HG02970 (cell line): Measurements from ENCODE around the gene CST7.

Experiments used
- ATAC-seq: cut with Tn5 transposase; IDR thresholded peaks from one replicate; pipeline ENCODE4 v1.9.1; 2021; ENCODE audit warnings: mild to moderate bottlenecking, moderate library complexity, moderate number of reproducible peaks; ENCODE audit not compliant: unreplicated experiment, low FRiP score

CST7 gene

GRCh38 chr20:24962510-24962909, 13.4 kb downstream of the CST7 start:
- ATAC-seq, result no peak

DNA sequence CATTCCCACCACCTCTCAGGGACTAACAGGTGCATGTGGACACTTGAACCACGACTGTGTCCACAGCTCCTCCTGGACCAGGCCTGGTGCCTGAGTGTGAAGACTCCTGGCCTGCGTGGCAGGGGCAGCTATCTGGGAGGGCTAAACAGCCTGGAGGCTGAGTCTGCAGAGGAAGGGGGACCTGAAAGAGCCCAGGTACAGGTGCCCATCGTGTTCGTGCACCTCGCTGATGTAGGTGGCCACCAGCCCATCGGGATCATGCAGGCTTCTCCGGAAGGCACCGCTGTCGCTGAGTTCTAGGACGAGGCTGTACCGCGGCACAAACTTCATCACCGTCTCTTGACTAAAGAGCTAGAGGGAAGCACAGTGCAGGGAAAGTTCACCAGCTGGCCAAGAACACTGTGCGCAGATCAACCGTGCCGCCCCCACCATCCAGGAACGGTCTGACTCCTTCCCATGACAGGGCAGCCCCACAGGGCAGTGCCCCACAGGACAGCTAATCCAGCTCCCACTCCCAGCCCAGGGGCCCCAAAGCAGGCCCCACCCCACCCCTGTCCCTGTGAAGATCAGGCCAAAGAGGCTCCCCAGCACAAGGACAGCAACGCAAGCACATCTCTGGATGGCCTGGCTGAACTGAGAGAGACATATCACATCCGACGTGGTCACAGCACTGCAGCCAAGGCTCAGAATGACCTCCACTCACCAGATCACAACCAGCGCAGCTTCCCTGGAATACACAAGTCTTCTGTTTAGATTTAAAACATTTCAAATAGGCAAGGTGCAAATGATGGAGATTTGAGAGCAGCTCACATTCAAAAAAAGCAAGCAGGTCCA, 14.8 kb downstream of the CST7 start:
- ATAC-seq, result no peak

DNA sequence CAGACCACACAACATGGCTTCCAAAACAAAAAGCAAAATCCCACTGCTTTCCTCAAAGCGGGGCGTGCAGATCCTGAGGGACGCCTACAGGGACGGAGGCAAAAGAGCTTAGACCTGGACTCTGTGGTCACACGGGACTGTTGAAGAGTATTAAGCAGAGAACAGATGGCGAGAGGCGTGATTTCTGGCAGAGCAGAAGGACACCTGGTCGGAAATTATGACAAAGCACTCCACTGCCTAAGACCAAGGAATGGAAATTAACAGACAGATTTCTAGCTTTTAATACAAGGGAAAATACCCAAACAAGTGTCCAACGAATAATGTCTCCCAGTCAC, 15.4 kb downstream of the CST7 start:
- no peak for ATAC-seq

- ATAC-seq, result no peak
Measured at GRCh38 chr20:24965065-24965919, 16.2 kb downstream of the CST7 start.

DNA sequence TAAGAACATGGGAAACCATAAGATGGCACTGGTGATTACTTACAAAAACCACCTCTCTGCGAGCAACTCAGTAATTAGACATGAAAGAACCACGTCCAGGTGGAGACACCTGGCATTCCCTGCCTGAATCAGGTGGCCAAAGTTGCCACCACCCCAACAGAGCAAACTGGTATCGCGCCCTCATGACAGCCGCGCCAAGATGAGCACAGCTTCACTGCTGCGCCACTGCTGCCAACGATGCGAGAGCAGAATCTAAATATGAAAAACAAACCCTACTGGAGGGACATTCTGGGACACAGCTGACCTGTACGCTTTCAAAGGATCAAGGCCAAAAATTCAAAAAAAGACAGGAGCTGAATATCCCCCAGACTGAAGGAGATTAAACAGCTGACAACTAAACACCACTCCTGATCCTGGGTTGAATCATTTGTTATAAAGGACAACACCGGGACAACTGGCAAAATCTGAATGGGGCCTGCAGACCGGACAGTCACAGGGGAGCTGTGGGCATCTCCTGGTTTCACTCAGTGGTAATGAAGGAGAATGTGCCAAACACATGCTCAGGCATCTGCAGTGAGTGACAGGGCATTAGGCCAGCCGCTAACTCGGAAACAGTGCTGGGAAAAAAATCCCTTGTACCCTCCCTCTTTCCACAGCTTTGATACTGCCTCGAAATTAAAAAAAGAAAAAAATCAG, 17.4 kb downstream of the CST7 start:
- no peak for ATAC-seq

DNA sequence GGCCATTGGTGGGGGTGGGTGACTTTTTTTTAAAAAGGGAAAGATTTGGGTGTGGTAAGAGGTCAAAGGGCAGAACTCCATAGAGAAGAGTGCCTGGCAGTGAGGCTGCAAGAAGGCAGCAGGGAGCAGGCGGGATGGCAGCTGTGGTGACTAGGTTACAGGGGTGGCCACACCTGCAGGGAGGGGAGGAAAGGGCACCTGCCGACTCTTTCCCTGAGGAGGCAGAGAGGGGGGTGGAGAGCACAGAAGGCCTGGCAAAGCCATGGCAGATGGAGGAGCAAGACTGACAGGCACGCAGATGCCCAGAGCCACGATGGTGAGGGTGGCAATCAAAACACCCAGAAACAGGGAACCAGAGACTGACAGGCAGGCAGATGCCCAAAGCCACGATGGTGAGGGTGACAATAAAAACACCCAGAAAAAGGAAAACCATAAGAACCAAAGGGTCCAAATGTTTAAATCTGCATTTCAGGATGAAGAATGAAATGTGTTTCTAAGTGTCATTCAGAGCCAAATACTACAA, 19.3 kb downstream of the CST7 start:
- ATAC-seq, result no peak

DNA sequence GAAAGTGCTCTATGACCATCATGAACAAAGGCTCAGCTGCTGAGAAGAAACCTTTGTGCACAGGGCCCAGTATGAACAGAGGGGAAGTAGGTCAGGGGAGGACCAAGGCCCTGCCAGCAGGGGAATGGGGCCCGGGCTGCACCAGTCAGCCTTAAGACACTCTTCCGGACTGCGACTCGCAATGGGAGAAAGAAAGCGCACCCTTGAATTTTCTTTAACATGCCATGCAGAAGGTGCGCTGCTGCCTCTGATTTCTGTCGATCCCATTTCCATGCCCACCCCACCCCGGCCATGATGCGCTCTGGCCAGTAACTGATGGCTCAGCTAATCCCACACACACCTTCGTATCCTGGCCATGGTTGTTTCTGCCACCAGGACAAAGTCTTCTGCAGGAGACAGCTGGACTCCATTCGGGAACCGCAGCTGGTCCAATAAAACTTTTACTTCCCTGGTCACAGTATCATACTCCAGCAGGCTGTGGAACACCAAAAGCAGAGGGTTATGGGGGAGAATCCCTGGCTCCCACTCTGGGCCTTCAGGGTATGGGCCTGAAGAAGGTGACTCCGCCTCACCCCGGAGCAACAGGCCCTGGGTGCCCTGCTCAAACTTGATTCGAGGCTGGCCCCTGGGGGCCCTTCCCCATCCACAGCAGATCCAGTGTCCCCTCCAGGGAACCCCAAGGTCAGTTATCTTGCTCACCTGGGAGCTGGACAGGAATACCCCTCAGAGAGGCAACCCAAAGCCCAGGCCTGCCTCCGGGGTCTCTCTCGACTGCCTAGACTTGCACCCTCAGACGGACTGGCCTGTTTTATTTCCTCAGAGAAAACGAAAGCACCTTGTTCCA, 20.3 kb downstream of the CST7 start:
- no peak for ATAC-seq

DNA sequence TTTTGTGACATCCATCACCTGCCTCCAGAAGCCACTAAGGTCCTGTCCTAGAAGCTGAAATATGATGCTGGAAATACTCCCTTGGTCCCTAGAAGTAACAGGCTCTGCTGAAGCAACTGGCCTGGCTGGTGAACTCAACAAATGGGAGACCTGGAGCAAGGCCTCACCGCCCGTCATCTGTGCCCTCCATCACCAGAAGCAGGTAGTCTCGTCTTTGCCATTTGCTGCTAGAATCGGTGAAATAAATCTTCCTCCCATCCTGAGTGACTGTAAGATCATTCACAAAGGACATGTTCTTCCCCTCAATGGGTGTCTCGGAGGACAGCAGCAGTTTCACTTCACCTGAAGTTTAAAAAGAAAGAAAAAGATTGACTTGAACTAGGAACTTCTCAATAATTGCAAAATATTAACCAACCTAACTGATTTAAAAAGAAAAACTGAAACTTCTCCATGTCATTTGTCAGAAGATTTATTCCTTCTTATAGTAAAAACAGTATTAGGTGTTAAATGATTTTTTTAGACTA, 21.0 kb downstream of the CST7 start:
- no peak for ATAC-seq

DNA sequence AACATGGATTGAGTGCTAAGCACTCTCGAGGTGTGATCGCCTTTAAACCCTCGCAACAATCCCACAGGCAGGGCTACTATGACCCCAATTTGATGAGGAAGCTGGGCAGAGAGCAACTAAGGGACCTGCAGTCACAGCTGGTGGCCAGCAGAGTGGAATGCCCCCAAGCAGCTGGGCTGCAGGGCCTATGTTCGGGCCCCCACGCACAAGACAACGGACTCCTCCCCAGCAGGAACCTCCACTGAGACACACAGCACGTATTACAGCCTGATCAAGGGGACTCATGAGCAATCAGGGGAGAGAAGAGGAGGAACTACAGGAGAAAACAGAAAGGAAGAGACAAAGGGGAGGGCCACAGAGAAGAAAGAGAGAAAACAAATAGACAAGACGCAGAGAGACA, 21.7 kb downstream of the CST7 start:
- ATAC-seq, result no peak

GRCh38 chr20:24971376-24972101, 22.5 kb downstream of the CST7 start:
- no peak for ATAC-seq

DNA sequence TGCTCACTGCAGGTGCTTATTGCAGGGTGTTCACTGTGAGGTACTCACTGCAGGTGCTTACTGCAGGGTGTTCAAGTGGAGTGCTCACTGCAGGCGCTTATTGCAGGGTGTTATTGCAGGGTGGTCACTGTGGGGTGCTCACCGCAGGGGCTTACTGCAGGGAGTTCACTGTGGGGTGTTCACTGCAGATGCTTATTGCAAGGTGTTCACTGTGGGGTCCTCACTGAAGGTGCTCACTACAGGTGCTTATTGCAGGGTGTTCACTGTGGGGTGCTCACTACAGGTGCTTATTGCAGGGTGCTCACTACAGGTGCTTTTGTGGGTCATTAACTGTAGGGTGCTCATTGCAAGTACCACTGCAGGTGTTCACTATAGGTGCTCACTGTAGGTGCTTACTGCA, 23.3 kb downstream of the CST7 start:
- no peak for ATAC-seq

GRCh38 chr20:24977336-24977735, 28.3 kb downstream of the CST7 start:
- no peak for ATAC-seq

- no peak for ATAC-seq
Measured at GRCh38 chr20:24977797-24978196, 28.7 kb downstream of the CST7 start.

DNA sequence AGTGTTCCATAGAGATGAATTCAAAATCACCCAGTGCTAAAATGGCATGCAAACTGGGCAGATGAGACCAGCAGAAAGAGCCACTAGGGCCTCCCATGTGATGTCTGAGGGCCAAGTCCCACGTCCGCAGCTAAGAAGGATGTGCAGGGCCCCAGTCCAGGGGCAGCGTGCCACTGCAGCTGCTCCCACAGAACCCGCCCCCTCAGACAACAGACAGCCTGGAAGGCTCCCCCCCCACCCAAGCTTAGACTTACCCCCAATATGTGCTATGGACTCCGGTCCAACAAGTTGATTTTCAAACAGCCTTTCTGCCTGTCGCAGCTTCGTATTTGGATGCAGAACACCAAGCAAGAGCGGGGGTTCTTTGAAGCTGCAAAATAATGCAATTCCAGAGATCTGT, 29.4 kb downstream of the CST7 start:
- ATAC-seq, result no peak

GRCh38 chr20:24979036-24979960, 30.2 kb downstream of the CST7 start:
- ATAC-seq, result no peak

- ATAC-seq, result no peak
Measured at GRCh38 chr20:24980291-24981053, 31.4 kb downstream of the CST7 start.

DNA sequence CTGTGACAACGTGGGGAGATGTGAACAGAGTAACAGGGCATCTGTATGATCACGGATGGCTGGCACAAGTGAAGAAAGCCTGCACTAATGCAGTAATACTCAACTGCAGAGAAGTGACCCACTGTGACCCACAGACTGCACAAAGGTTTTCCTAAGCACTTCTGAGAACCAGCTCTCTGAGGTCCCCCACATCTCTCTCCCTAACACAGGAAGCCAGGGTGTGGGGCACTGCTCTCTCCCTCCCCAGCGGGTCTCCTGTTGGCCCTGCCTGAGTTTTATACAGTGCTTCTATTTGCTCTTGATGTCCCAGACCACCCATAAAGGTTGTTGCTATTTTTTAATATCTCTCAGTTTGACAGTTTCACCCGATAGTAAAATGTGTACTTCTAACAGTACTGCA, 32.2 kb downstream of the CST7 start:
- no peak for ATAC-seq
